Activated CD8-positive, alpha-beta T cell treated with anti-CD3 and anti-CD28 coated beads for 36 hours (primary cell): Measurements from ENCODE around the gene ALPP. TPM values are rescaled to one million over a fixed set of nuclear protein-coding genes. Genes with fewer than 3 reads are reported as not detected.

ENCODE experiments used
- ATAC-seq: fragments of 200-7000 bp; cut with Tn5 transposase; one replicate; pipeline ENCODE4 v1.10.0; 2021; ENCODE audit warnings: mild to moderate bottlenecking, moderate library complexity
- CTCF ChIA-PET: fragments of 350-600 bp; sonication (Branson Sonifier 250); formaldehyde crosslinking; loops from one replicate; lab custom pipeline; 2021; ENCODE audit warnings: antibody characterized with exemption; lab: Charles Lee
- POLR2A ChIA-PET: fragments of 350-600 bp; sonication (Branson Sonifier 250); formaldehyde crosslinking; loops from one replicate; lab custom pipeline; 2021; ENCODE audit warnings: antibody characterized with exemption; lab: Charles Lee
- DNase-seq: peaks from one replicate; pipeline ENCODE4 v3.0.0-alpha.2; 2020
- H3K27ac Mint-ChIP-seq: one replicate; pipeline ENCODE4 v1.8.0; 2021; ENCODE audit warnings: mild to moderate bottlenecking, mixed read lengths
- H3K27me3 Mint-ChIP-seq: one replicate; pipeline ENCODE4 v1.8.0; 2021; ENCODE audit warnings: mixed read lengths
- H3K36me3 Mint-ChIP-seq: one replicate; pipeline ENCODE4 v1.8.0; 2021; ENCODE audit warnings: low read depth, mixed read lengths
- H3K4me1 Mint-ChIP-seq: one replicate; pipeline ENCODE4 v1.8.0; 2021; ENCODE audit warnings: low read depth, mixed read lengths
- H3K4me3 Mint-ChIP-seq: one replicate; pipeline ENCODE4 v1.8.0; 2021; ENCODE audit warnings: mild to moderate bottlenecking, moderate library complexity, mixed read lengths
- H3K9me3 Mint-ChIP-seq: one replicate; pipeline ENCODE4 v1.8.0; 2021; ENCODE audit warnings: mixed read lengths
- CTCF ChIP-seq: fragments of 200-600 bp; IDR thresholded peaks from one replicate; pipeline ENCODE4 v1.8.0; 2022; ENCODE audit warnings: antibody characterized with exemption, mild to moderate bottlenecking
- intact Hi-C: fragments of 100-400 bp; cut with micrococcal nuclease; formaldehyde crosslinking; loops from one replicate; pipeline ENCODE4 v1.10.0; 2022
- total RNA-seq, 2 experiments: library from RNA; stranded (reverse); gene quantifications; one replicate each; pipeline ENCODE4 v1.2.3, GENCODE V29; 2021

ALPP gene
- total RNA-seq, 2 experiments from 2014 or later: not detected

- intact Hi-C loops: no loop called here
- Mint-ChIP-seq H3K4me3 (no peak overlapping the region), H3K27me3 (peaks cover 14% of the 10 kb centered on the region), H3K4me1 (peaks cover 14% of the 10 kb centered on the region), H3K27ac (no peak overlapping the region), H3K9me3 (no peaks in the 10 kb centered on the region), H3K36me3 (no peaks in the 10 kb centered on the region)
- ATAC-seq (no peak), DNase-seq (no peak)
- TF ChIP-seq CTCF: no peak
- ChIA-PET POLR2A (no interaction called here), CTCF (no interaction called here)
Measured at GRCh38 chr2:232410238-232410900, 31.8 kb downstream of the ALPP start.

DNA sequence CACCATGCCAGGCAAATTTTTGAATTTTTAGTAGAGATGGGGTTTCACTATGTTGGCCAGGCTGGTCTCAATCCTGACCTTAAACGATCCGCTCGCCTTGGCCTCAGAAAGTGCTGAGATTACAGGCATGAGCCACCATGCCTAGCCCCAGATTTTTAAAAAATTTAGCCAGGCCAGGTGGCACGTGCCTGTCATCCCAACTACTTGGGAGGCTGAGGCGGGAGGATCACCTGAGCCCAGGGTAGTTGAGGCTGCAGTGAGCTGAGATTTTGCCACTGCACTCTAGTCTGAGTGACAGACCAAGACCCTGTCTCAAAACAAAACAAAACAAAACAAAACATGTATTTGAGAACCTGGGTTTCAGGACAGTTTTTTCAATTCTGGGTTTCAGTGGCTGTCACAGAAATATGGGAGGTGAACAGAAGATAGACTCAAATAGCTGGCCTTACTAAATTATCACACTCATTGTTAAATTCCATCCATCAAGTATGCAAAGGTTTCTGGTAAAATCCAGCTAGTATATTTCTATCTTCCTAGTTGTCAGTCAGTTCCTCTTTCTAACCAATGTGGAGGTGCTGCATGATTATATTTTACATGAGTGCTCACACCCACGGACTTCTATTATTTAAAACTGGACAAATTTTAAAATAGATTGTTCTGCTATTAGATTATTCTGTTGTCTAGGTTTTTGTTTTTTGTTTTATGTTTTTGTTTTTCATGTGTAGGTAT is 33.5 kb downstream of the ALPP start:
- no peak for TF ChIP-seq CTCF
- no peaks in the 10 kb centered on the region for H3K9me3 Mint-ChIP-seq
- intact Hi-C loops: no loop called here
- H3K27me3 Mint-ChIP-seq: peaks cover 17% of the 10 kb centered on the region
- H3K4me1 Mint-ChIP-seq: peaks cover 14% of the 10 kb centered on the region
- H3K27ac Mint-ChIP-seq: no peak overlapping the region
- ChIA-PET CTCF (interaction anchor here (0.8 to 1.6 kb wide), 3 partner anchors 9 to 78 kb away, joined by 3 to 6 read pairs (median 3); no protein-coding TSS in a partner anchor), POLR2A (no interaction called here)
- ATAC-seq: no peak
- no peak overlapping the region for H3K4me3 Mint-ChIP-seq
- DNase-seq: no peak
- H3K36me3 Mint-ChIP-seq: no peaks in the 10 kb centered on the region

DNA sequence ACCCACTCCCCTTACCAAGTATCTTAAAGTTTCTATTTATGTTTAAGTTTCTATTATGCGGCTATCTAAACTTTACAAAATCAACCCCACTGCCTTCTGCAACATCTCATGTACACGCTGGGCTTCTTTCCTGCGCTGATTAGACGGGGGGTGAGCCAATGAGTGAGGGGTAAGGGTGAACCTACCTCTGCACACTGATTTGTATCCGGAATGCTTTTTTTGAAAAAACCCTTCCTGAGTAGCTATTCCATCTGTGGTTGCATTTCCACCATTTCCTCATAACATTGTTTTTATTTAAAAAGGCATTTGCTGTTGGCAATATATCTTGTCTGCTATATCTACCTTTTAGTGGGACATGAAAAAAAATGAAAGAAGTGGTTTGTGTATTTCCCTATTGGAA is 34.4 kb downstream of the ALPP start:
- Mint-ChIP-seq H3K4me3 (no peak overlapping the region), H3K36me3 (no peaks in the 10 kb centered on the region), H3K27me3 (peaks cover 20% of the 10 kb centered on the region), H3K4me1 (peaks cover 14% of the 10 kb centered on the region), H3K27ac (no peak overlapping the region), H3K9me3 (no peaks in the 10 kb centered on the region)
- ATAC-seq (no peak), DNase-seq (no peak)
- intact Hi-C loops: no loop called here
- TF ChIP-seq CTCF: no peak
- POLR2A ChIA-PET: no interaction called here
- CTCF ChIA-PET: interaction anchor here (0.7 to 1.0 kb wide), 3 partner anchors 8 to 507 kb away, joined by 3 to 4 read pairs (median 3); no protein-coding TSS in a partner anchor

DNA sequence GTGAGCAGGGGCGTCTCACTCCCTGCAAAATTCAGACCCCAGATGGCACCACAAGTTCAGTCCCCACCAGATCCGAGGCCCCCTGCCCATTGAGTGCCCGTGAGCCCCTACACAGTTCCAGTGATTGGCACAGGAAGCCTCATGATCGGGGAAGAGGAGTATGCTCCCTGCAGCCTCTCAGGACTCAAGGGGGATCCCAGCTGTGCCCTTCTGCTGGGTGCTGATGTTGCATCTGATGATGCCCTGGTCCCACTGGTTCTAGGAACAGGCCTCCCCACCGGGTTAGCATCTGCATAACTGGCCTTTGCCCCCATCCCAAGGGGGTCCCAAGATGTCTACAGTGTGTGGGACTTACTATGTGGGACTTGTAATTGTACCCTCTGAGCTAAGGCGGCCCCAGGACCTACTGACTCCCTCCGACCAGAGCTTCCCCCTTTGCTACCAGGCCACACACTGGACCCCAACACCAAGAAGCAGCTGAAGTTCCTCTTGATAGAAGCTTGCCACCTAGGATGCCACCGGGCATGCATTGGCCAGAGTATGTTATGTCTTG is 36.7 kb downstream of the ALPP start:
- CTCF ChIA-PET: interaction anchor here (1.5 kb wide), 1 partner anchor 20 kb away, joined by 4 read pairs; no protein-coding TSS in a partner anchor
- DNase-seq (no peak), ATAC-seq (no peak)
- peaks cover 16% of the 10 kb centered on the region for H3K4me1 Mint-ChIP-seq
- no peaks in the 10 kb centered on the region for H3K36me3 Mint-ChIP-seq
- no peak overlapping the region for H3K4me3 Mint-ChIP-seq
- no peak for TF ChIP-seq CTCF
- peaks cover 38% of the 10 kb centered on the region for H3K27me3 Mint-ChIP-seq
- intact Hi-C loops: no loop called here
- no peak overlapping the region for H3K27ac Mint-ChIP-seq
- POLR2A ChIA-PET: no interaction called here
- no peaks in the 10 kb centered on the region for H3K9me3 Mint-ChIP-seq
